Endothelial cell of umbilical vein (primary cell): ENCODE results near the gene CD44.

Experiments used
- CTCF ChIP-seq, 2 donors: IDR thresholded peaks; 1 replicate in 1 of 2; 2 replicates in 1 of 2; pipeline ENCODE4 v1.5.1; 2011; ENCODE audit warnings: low read length in 2 of 2, mild to moderate bottlenecking in 2 of 2, moderate library complexity in 2 of 2, control low read depth in 1 of 2, inconsistent platforms in 1 of 2, low read depth in 1 of 2; ENCODE audit not compliant: insufficient read depth in 1 of 2; ENCODE audit errors: extremely low read depth in 1 of 2
- MAX ChIP-seq: IDR thresholded peaks from 2 replicates; pipeline ENCODE4 v1.6.1; 2011; ENCODE audit not compliant: insufficient read depth, insufficient read length
- POLR2A ChIP-seq: IDR thresholded peaks from 2 replicates; pipeline ENCODE4 v1.6.1; 2012; ENCODE audit warnings: low read depth, mild to moderate bottlenecking, control low read depth, low read length
- POLR2AphosphoS5 ChIP-seq: IDR thresholded peaks from 2 replicates; pipeline ENCODE4 v1.6.1; 2012; ENCODE audit warnings: low read depth, mild to moderate bottlenecking, control low read depth, low read length, moderate library complexity; ENCODE audit not compliant: insufficient read depth

- TF ChIP-seq POLR2A: no peak
- TF ChIP-seq CTCF (IDR thresholded peaks at IDR 0.05; ENCODE audit: extremely low read depth in 1 of 2, insufficient read depth in 1 of 2, low read depth in 1 of 2, low read length in 2 of 2): no peak
- TF ChIP-seq POLR2AphosphoS5: no peak
- TF ChIP-seq MAX: no peak
These were observed 16.7 kb downstream of the CD44 start for GRCh38 chr11:35155677-35156076.
